HG02678 (cell line): ENCODE measurements around the gene KCNA1.

Experiments used
- ATAC-seq: cut with Tn5 transposase; IDR thresholded peaks from one replicate; pipeline ENCODE4 v1.9.1; 2021; ENCODE audit warnings: mild to moderate bottlenecking, moderate library complexity; ENCODE audit not compliant: unreplicated experiment

Gene KCNA1

DNA sequence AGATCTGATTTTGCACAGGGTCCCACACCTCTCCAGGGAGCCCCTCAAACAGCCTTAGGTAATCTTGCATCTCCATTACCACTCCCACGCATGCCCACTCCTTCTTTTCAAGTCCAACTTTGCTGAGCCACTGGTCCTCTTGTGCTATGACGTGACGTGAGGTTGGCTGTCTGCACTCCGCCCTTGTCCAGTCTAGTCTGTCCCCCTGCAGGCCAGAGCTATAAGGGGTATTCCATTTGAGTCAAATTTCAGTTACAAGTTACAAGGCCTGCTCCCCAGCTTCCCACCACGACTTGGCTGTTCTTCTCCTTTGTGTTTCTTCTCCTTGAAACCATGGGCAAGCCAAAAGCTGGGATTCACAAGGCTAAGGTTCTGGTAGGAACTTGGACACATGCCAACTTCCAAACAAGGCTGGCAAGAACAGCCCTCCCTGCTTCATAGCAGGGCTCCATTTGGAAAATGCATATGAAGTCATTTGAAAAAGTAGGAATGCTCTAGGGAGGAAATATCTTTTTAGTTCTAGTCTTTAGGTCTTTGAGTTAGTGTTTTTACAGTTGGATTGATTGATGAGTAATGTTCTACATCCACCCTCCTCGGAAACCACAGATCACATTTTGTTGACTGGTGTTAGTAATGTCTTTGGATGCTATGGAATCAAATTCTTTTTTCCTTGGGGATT is 49.1 kb downstream of the KCNA1 start:
- ATAC-seq: no peak

- ATAC-seq: no peak
Measured at GRCh38 chr12:4959381-4959780, 49.7 kb downstream of the KCNA1 start.

GRCh38 chr12:4960030-4960429 is 50.3 kb downstream of the KCNA1 start:
- no peak for ATAC-seq

GRCh38 chr12:4960547-4960946 is 50.8 kb downstream of the KCNA1 start:
- ATAC-seq: no peak

DNA sequence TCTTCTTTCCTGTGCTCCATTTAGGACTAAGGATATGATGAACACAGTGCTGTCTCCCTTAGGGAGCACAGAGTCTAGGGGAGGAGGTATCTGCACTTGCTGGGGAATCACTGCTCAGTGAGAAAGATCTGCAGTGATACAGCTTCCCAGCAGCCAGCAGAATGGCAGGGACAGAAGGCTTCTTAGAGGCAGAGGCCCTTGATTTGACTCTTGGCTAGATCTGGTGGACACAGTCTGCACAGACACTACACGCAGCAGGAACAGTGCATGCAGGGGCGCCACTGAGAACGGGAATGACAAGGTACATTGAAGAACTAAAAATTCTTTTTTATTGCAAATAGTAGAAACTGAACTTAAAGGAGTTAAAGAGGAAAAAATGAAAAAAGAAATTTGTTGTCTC is 51.6 kb downstream of the KCNA1 start:
- no peak for ATAC-seq

DNA sequence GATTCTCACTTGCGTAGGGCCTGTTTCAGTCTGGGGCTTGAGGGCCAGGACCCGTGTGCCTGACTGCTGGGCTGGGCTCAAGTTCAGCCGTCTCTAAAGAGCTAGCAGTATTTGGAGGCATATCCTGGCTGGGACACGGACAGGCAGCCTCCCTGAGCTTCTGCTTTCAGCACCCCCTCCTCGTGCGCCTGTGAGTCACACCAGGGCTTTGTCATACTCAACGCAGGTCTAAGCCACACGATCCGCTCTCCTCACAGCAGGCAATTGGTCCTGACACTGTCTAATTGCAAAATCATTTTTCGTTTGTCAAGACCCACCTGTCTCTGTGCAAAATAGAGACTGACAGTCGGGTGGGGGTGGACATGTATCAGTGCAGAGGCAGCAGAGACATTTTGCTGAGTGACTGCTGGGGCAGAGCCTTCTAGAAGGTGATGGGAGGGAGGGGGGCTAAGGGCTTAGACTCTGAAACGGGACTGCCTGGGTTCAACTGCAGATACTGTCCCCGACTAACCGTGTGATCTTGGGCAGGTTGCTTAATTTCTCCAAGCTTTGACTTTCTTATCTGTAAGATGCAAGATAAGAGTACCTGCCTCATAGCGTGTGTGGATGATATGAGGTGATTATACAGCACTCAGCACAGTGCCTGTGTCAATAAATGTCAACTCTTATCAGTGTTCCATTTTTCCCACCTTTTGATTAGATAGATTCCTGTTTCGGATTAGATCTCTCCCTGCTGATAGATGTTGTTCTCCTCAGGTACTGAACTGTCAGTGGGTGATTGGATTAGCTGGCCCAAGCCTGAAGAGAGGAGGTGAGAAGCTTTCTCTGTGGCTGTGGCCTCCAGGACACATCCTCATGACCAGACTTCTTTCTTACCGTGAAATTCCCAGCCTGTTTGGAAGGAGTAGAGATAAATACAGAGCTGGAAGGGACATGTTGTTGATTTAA is 53.1 kb downstream of the KCNA1 start:
- no peak for ATAC-seq
